Measurements from ENCODE around the gene PLAAT4. TPM values are rescaled to one million over a fixed set of nuclear protein-coding genes. Genes with fewer than 3 reads are reported as not detected.

PLAAT4 gene
- total RNA-seq, 2 experiments from 2014 or later: 80.4 to 82.4 TPM

DNA sequence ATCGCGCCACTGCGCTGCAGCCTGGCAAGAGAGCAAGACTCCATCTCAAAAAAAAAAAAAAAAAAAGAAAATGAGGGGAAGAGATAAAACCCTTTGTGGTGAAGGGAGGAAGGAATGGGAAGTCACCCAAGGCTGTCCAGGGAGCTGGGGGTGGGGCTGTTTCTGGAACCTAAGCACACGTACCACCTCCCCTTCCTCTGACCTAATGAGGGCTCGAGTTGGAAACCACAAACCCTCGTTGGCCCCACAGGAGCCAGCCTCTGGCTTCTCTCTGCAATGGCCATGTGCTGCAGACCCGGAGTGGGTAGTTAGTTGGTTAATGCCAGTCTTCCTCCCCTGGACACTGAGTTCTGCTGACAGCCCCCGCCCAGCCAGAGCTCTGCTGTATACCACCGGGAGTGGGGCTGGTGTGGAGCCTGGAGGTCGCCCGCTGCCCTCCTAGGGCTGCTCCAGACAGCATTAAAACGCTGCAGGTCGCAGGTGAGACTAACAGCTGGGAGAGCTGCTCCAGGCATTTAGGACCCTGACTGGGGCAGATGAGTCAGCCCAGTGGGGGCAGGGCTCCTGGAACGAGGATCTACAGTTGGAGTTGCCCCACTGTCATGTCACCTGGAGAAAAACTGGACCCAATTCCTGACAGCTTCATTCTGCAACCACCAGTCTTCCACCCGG lies 30.6 kb upstream of the PLAAT4 start, which contains the start of gene LGALS12:
Gene LGALS12, plus strand, starts transcription at position 228 of the 672 bp plus-strand sequence. Its CDS starts 375 bp downstream, at position 603.
- Histone ChIP-seq H3K4me1 (ENCODE audit: insufficient read depth, low read length) (peaks cover 19% of the 10 kb centered on the region), H3K4me3 (ENCODE audit: low read length) (no peak within 1 kb of the TSS), H3K27ac (ENCODE audit: low read depth in 1 of 2, low read length in 2 of 2) (no peak within 1 kb of the TSS), H3K27me3 (ENCODE audit: control insufficient read depth in 1 of 2, insufficient read depth in 2 of 2, low read length in 2 of 2) (no peaks in the 10 kb centered on the region), H3K9me3 (ENCODE audit: control insufficient read depth in 1 of 2, insufficient read depth in 1 of 2, low read length in 2 of 2) (no peaks in the 10 kb centered on the region), H3K36me3 (ENCODE audit: insufficient read depth, low read length) (no peaks in the 10 kb centered on the region)
- DNase-seq: peak in 1 of 14 experiments; percentile 22
- ChIA-PET CTCF (interaction anchor here (0.7 kb wide), 1 partner anchor 27 kb away, joined by 3 read pairs; no protein-coding TSS in a partner anchor), POLR2A (interaction anchor here (0.7 to 1.3 kb wide), 2 partner anchors 31 to 140 kb away, joined by 3 to 4 read pairs; partner anchors contain the start of gene PLAAT4)
- TF ChIP-seq CTCF (IDR thresholded peaks at IDR 0.05): no peak
- no peak for ATAC-seq (ENCODE audit: poor library complexity)
- intact Hi-C loops (cut with DNase I, micrococcal nuclease): no loop called here
- H3K4me1 Mint-ChIP-seq (ENCODE audit: low read depth): peaks cover 20% of the 10 kb centered on the region
- no peaks in the 10 kb centered on the region for H3K27me3 Mint-ChIP-seq
- no peaks in the 10 kb centered on the region for H3K9me3 Mint-ChIP-seq
- no peak within 1 kb of the TSS for H3K27ac Mint-ChIP-seq
- no peak within 1 kb of the TSS for H3K4me3 Mint-ChIP-seq
- peaks cover 4% of the 10 kb centered on the region for H3K36me3 Mint-ChIP-seq (ENCODE audit: low read depth)

- H3K4me1 Mint-ChIP-seq (ENCODE audit: low read depth): peaks cover 19% of the 10 kb centered on the region
- ATAC-seq (ENCODE audit: poor library complexity) (no peak), DNase-seq (no peak)
- no peak for TF ChIP-seq CTCF (IDR thresholded peaks at IDR 0.05)
- no peaks in the 10 kb centered on the region for H3K27me3 Mint-ChIP-seq
- ChIA-PET CTCF (no interaction called here), POLR2A (no interaction called here)
- no peak overlapping the region for H3K27ac Mint-ChIP-seq
- Histone ChIP-seq H3K4me3 (ENCODE audit: low read length) (no peak overlapping the region), H3K36me3 (ENCODE audit: insufficient read depth, low read length) (no peaks in the 10 kb centered on the region), H3K27ac (ENCODE audit: low read depth in 1 of 2, low read length in 2 of 2) (no peak overlapping the region), H3K9me3 (ENCODE audit: control insufficient read depth in 1 of 2, insufficient read depth in 1 of 2, low read length in 2 of 2) (no peaks in the 10 kb centered on the region), H3K27me3 (ENCODE audit: control insufficient read depth in 1 of 2, insufficient read depth in 2 of 2, low read length in 2 of 2) (no peaks in the 10 kb centered on the region), H3K4me1 (ENCODE audit: insufficient read depth, low read length) (peaks cover 19% of the 10 kb centered on the region)
- intact Hi-C loops (cut with DNase I, micrococcal nuclease): no loop called here
- H3K4me3 Mint-ChIP-seq: no peak overlapping the region
- peaks cover 4% of the 10 kb centered on the region for H3K36me3 Mint-ChIP-seq (ENCODE audit: low read depth)
- H3K9me3 Mint-ChIP-seq: no peaks in the 10 kb centered on the region
These were observed 29.7 kb upstream of the PLAAT4 start for GRCh38 chr11:63506876-63507275.

- Mint-ChIP-seq H3K9me3 (no peaks in the 10 kb centered on the region), H3K27ac (no peak overlapping the region), H3K27me3 (no peaks in the 10 kb centered on the region), H3K4me3 (no peak overlapping the region), H3K4me1 (ENCODE audit: low read depth) (peaks cover 13% of the 10 kb centered on the region), H3K36me3 (ENCODE audit: low read depth) (no peaks in the 10 kb centered on the region)
- intact Hi-C loops (cut with DNase I, micrococcal nuclease): no loop called here
- H3K36me3 ChIP-seq (ENCODE audit: insufficient read depth, low read length): no peaks in the 10 kb centered on the region
- peaks cover 13% of the 10 kb centered on the region for H3K4me1 ChIP-seq (ENCODE audit: insufficient read depth, low read length)
- no peak for ATAC-seq (ENCODE audit: poor library complexity)
- TF ChIP-seq CTCF (IDR thresholded peaks at IDR 0.05): no peak
- no peak for DNase-seq
- ChIA-PET POLR2A (no interaction called here), CTCF (no interaction called here)
- no peak overlapping the region for H3K27ac ChIP-seq (ENCODE audit: low read depth in 1 of 2, low read length in 2 of 2)
- H3K27me3 ChIP-seq (ENCODE audit: control insufficient read depth in 1 of 2, insufficient read depth in 2 of 2, low read length in 2 of 2): no peaks in the 10 kb centered on the region
- H3K9me3 ChIP-seq (ENCODE audit: control insufficient read depth in 1 of 2, insufficient read depth in 1 of 2, low read length in 2 of 2): no peaks in the 10 kb centered on the region
- no peak overlapping the region for H3K4me3 ChIP-seq (ENCODE audit: low read length)
These were observed 29.1 kb upstream of the PLAAT4 start for GRCh38 chr11:63507511-63507910.
